Measurements from ENCODE around the gene PPP1R37. TPM values are rescaled to one million over a fixed set of nuclear protein-coding genes. Genes with fewer than 3 reads are reported as not detected.

Gene PPP1R37
- total and polyA plus RNA-seq, 2 of the 13 experiments (the other 11 are each of a cell fraction or from before 2014, with no cell fraction given): 9.0 to 14.3 TPM

DNA sequence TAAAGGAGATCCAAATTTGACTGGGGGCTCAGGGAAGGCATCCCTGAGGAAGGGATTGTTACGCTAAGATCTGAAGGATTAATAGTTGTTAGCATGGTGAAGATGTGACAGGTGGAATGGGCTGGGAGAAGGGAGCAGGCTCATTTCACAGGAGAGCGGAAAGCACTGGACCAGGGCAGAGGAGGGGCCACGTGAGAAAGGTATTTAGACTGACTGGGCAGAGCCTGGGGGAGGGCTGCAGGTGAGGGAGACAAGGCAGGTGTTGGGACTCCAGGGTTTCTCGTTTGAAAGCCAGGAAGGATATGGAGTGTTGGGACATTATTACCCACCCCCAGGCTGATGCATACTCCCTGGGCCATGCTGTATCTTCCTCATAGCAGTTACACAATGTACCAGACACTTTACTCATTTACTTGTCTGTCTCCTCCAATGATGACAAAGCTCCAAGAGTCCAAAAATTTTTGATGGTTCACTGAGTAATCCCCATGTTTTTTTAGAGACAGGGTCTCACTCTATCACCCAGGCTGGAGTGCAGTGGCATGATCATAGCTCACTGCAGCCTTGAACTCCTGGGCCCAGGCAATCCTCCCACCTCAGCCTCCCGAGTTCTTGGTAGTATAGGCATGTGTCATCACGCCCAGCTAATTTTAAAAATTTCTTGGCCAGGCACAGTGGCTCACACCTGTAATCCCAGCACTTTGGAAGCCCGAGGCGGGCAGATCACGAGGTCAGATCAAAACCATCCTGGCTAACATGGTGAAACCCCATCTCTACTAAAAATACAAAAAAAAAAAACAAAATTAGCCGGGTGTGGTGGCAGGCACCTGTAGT is 82.8 kb downstream of the PPP1R37 start:
- Histone ChIP-seq H3K4me2 (ENCODE audit: low read depth, low read length) (no peak overlapping the region), H4K20me1 (ENCODE audit: insufficient read depth, low read length) (no peaks in the 10 kb centered on the region), H3K27ac (ENCODE audit: extremely low read length, insufficient read depth, low read length) (no peak overlapping the region), H3K36me3 (replicated peaks in 1 of 2; ENCODE audit: control insufficient read depth in 1 of 2, insufficient read depth in 2 of 2, low read length in 2 of 2) (no peaks in the 10 kb centered on the region), H2AFZ (ENCODE audit: low read length) (no peak overlapping the region), H3K27me3 (ENCODE audit: control insufficient read depth in 1 of 2, insufficient read depth in 2 of 2, low read length in 2 of 2) (no peaks in the 10 kb centered on the region; a peak in 1 of 5 replicates), H3K4me1 (ENCODE audit: insufficient read depth, low read length) (peaks cover 62% of the 10 kb centered on the region), H3K4me3 (replicated peaks in 1 of 3; ENCODE audit: insufficient read depth in 1 of 3, low read depth in 2 of 3, low read length in 3 of 3) (no peak overlapping the region), H3K79me2 (ENCODE audit: insufficient read depth, low read length) (peaks cover 11% of the 10 kb centered on the region), H3K9ac (ENCODE audit: insufficient read depth, low read depth, low read length) (no peak overlapping the region), H3K9me3 (ENCODE audit: low read length) (no peaks in the 10 kb centered on the region)
- ChIA-PET CTCF (ENCODE audit: low intra/inter-chr PET ratio, low total read pairs) (no interaction called here), POLR2A (interaction anchor here (1.3 kb wide), 1 partner anchor 11 kb away, joined by 4 read pairs; no protein-coding TSS in a partner anchor)
- TF ChIP-seq, protein P1, sequence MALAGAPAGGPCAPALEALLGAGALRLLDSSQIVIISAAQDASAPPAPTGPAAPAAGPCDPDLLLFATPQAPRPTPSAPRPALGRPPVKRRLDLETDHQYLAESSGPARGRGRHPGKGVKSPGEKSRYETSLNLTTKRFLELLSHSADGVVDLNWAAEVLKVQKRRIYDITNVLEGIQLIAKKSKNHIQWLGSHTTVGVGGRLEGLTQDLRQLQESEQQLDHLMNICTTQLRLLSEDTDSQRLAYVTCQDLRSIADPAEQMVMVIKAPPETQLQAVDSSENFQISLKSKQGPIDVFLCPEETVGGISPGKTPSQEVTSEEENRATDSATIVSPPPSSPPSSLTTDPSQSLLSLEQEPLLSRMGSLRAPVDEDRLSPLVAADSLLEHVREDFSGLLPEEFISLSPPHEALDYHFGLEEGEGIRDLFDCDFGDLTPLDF (CRISPR knock-in tag; IDR thresholded peaks at IDR 0.05): no peak
- no peak for TF ChIP-seq ZFP36L1 (CRISPR knock-in tag; IDR thresholded peaks at IDR 0.05)
- TF ChIP-seq, protein P2, sequence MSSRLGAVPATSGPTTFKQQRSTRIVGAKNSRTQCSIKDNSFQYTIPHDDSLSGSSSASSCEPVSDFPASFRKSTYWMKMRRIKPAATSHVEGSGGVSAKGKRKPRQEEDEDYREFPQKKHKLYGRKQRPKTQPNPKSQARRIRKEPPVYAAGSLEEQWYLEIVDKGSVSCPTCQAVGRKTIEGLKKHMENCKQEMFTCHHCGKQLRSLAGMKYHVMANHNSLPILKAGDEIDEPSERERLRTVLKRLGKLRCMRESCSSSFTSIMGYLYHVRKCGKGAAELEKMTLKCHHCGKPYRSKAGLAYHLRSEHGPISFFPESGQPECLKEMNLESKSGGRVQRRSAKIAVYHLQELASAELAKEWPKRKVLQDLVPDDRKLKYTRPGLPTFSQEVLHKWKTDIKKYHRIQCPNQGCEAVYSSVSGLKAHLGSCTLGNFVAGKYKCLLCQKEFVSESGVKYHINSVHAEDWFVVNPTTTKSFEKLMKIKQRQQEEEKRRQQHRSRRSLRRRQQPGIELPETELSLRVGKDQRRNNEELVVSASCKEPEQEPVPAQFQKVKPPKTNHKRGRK (CRISPR knock-in tag; IDR thresholded peaks at IDR 0.05): no peak
- TF ChIP-seq, protein P3, sequence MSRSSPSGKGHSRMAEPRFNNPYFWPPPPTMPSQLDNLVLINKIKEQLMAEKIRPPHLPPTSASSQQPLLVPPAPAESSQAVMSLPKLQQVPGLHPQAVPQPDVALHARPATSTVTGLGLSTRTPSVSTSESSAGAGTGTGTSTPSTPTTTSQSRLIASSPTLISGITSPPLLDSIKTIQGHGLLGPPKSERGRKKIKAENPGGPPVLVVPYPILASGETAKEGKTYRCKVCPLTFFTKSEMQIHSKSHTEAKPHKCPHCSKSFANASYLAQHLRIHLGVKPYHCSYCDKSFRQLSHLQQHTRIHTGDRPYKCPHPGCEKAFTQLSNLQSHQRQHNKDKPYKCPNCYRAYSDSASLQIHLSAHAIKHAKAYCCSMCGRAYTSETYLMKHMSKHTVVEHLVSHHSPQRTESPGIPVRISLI (CRISPR knock-in tag; IDR thresholded peaks at IDR 0.05; ENCODE audit: borderline replicate concordance): no peak
- TF ChIP-seq, protein P4, sequence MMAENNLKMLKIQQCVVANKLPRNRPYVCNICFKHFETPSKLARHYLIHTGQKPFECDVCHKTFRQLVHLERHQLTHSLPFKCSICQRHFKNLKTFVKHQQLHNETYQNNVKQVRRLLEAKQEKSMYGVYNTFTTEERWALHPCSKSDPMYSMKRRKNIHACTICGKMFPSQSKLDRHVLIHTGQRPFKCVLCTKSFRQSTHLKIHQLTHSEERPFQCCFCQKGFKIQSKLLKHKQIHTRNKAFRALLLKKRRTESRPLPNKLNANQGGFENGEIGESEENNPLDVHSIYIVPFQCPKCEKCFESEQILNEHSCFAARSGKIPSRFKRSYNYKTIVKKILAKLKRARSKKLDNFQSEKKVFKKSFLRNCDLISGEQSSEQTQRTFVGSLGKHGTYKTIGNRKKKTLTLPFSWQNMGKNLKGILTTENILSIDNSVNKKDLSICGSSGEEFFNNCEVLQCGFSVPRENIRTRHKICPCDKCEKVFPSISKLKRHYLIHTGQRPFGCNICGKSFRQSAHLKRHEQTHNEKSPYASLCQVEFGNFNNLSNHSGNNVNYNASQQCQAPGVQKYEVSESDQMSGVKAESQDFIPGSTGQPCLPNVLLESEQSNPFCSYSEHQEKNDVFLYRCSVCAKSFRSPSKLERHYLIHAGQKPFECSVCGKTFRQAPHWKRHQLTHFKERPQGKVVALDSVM (CRISPR knock-in tag; IDR thresholded peaks at IDR 0.05): peak; percentile 47; the same call in 1 of the 2 replicates
- no peak for TF ChIP-seq ZNF256 (CRISPR knock-in tag; conservative IDR thresholded peaks at IDR 0.05)
- TF ChIP-seq ZNF354B (CRISPR knock-in tag; IDR thresholded peaks at IDR 0.05): no peak
- intact Hi-C loops (cut with micrococcal nuclease; ENCODE audit: unreplicated experiment): no loop called here
- FAIRE-seq: no peak
- no peak for ATAC-seq
- WGBS (ENCODE audit: low lambda C conversion rate): 72% methylated on average over 10 of the region's 10 CpGs
- DNase-seq (ENCODE audit: low spot score): no peak
- in situ Hi-C loops (cut with HindIII; ENCODE audit: extremely low pct_ligation_motif_present, low pct_unique_long_range_greater_than_20kb): no loop called here
- BruUV-seq (replicated peaks): no TSS peak

All from HepG2 (cell line).